DOHH2 (cell line): Measurements from ENCODE around the gene TRIM66.

ENCODE experiments used
- H3F3A ChIP-seq: fragments of 200-600 bp; sonication (generic), shearing (Covaris generic); 2 replicates; pipeline ENCODE4 v1.6.0; 2016; ENCODE audit warnings: antibody characterized with exemption, mild to moderate bottlenecking; ENCODE audit not compliant: control insufficient read depth, insufficient read depth
- H3K27ac ChIP-seq: fragments of 200-600 bp; sonication (generic); 2 replicates; pipeline ENCODE4 v1.5.1; 2014; ENCODE audit warnings: low read depth, mild to moderate bottlenecking, low read length, moderate library complexity
- H3K27me3 ChIP-seq: fragments of 200-600 bp; sonication (generic); 2 replicates; pipeline ENCODE4 v1.6.1; 2014; ENCODE audit warnings: mild to moderate bottlenecking, low read length, mixed read lengths; ENCODE audit not compliant: control insufficient read depth
- H3K36me3 ChIP-seq: fragments of 200-600 bp; sonication (generic); 2 replicates; pipeline ENCODE4 v1.6.1; 2014; ENCODE audit warnings: mild to moderate bottlenecking, low read length, moderate library complexity, mixed read lengths; ENCODE audit not compliant: control insufficient read depth
- H3K4me1 ChIP-seq: fragments of 200-600 bp; sonication (generic); 2 replicates; pipeline ENCODE4 v1.6.1; 2014; ENCODE audit warnings: mild to moderate bottlenecking, low read length, mixed read lengths; ENCODE audit not compliant: control insufficient read depth
- H3K4me2 ChIP-seq: fragments of 200-600 bp; sonication (generic); 2 replicates; pipeline ENCODE4 v1.6.0; 2014; ENCODE audit warnings: mild to moderate bottlenecking, low read length, moderate library complexity
- H3K4me3 ChIP-seq: fragments of 200-600 bp; sonication (generic); 2 replicates; pipeline ENCODE4 v1.5.1; 2014; ENCODE audit warnings: mild to moderate bottlenecking, low read length, mixed read lengths
- H3K79me2 ChIP-seq: fragments of 200-600 bp; sonication (generic); 2 replicates; pipeline ENCODE4 v1.6.1; 2014; ENCODE audit warnings: mild to moderate bottlenecking, low read length, mixed read lengths; ENCODE audit not compliant: control insufficient read depth
- H3K9me2 ChIP-seq: fragments of 200-600 bp; sonication (generic); replicated peaks from 2 replicates; pipeline ENCODE4 v1.6.1; 2014; ENCODE audit warnings: mild to moderate bottlenecking, low read length, mixed read lengths; ENCODE audit not compliant: control insufficient read depth
- H3K9me3 ChIP-seq: fragments of 200-600 bp; sonication (generic); 2 replicates; pipeline ENCODE4 v1.6.1; 2014; ENCODE audit warnings: antibody characterized with exemption, low read length, mixed read lengths; ENCODE audit not compliant: control insufficient read depth, insufficient read depth
- H4K20me1 ChIP-seq: fragments of 200-600 bp; sonication (generic); 2 replicates; pipeline ENCODE4 v1.6.0; 2014; ENCODE audit warnings: low read depth, mild to moderate bottlenecking, antibody characterized with exemption, low read length, moderate library complexity; ENCODE audit not compliant: control insufficient read depth, insufficient read depth
- EZH2phosphoT487 ChIP-seq: fragments of 200-600 bp; sonication (generic); IDR thresholded peaks from 2 replicates; pipeline ENCODE4 v1.6.1; 2017; ENCODE audit warnings: borderline replicate concordance, mild to moderate bottlenecking, antibody characterized with exemption, low read length, moderate library complexity, mixed read lengths
- TF ChIP-seq, protein P1 (sequence below): fragments of 200-600 bp; sonication (generic); IDR thresholded peaks from one replicate; pipeline ENCODE4 v1.5.1; 2014; ENCODE audit warnings: antibody characterized with exemption, mild to moderate bottlenecking, low read depth, low read length; ENCODE audit not compliant: poor library complexity, severe bottlenecking

Gene TRIM66

GRCh38 chr11:8638300-8638699, 44.2 kb downstream of the TRIM66 start:
- Histone ChIP-seq H3K4me3 (no peak overlapping the region), H3K9me3 (no peaks in the 10 kb centered on the region), H3K9me2 (no peaks in the 10 kb centered on the region), H3K27me3 (no peaks in the 10 kb centered on the region), H3K79me2 (no peaks in the 10 kb centered on the region), H3K4me2 (no peak overlapping the region), H3K27ac (no peak overlapping the region), H3K4me1 (no peaks in the 10 kb centered on the region), H3K36me3 (peaks cover 34% of the 10 kb centered on the region), H3F3A (no peaks in the 10 kb centered on the region), H4K20me1 (no peaks in the 10 kb centered on the region)
- TF ChIP-seq, protein P1, sequence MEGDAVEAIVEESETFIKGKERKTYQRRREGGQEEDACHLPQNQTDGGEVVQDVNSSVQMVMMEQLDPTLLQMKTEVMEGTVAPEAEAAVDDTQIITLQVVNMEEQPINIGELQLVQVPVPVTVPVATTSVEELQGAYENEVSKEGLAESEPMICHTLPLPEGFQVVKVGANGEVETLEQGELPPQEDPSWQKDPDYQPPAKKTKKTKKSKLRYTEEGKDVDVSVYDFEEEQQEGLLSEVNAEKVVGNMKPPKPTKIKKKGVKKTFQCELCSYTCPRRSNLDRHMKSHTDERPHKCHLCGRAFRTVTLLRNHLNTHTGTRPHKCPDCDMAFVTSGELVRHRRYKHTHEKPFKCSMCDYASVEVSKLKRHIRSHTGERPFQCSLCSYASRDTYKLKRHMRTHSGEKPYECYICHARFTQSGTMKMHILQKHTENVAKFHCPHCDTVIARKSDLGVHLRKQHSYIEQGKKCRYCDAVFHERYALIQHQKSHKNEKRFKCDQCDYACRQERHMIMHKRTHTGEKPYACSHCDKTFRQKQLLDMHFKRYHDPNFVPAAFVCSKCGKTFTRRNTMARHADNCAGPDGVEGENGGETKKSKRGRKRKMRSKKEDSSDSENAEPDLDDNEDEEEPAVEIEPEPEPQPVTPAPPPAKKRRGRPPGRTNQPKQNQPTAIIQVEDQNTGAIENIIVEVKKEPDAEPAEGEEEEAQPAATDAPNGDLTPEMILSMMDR = no peak
- TF ChIP-seq EZH2phosphoT487 = no peak

GRCh38 chr11:8636127-8636526, 46.3 kb downstream of the TRIM66 start:
- Histone ChIP-seq H3K4me1 (no peaks in the 10 kb centered on the region), H3K27ac (no peak overlapping the region), H3K4me2 (no peak overlapping the region), H3K9me2 (no peaks in the 10 kb centered on the region), H3K79me2 (no peaks in the 10 kb centered on the region), H3K36me3 (peaks cover 29% of the 10 kb centered on the region), H3K4me3 (no peak overlapping the region), H3F3A (no peaks in the 10 kb centered on the region), H3K27me3 (no peaks in the 10 kb centered on the region), H3K9me3 (no peaks in the 10 kb centered on the region), H4K20me1 (no peaks in the 10 kb centered on the region)
- no peak for TF ChIP-seq EZH2phosphoT487
- TF ChIP-seq, protein P1 = no peak

DNA sequence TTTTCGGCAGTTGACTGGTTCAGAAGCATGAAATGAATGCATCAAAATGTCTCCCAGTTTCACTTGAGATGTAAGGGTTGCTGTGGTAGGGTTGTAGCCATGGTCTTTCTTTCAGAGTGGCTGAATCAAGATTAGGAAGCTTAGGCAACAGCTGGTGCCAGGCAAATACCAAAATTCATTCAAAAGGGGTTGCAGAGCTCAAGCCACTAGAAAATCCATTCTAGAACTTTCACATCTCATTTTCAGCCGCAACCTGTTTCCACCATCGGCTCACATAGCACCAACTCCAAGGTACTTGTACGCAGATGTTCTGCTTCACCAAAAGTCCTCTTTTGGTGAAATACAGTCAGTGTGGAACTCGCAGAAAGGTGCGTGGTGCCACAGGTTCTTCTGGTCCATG, 48.0 kb downstream of the TRIM66 start:
- H3K9me3 ChIP-seq = no peaks in the 10 kb centered on the region
- H3F3A ChIP-seq = no peaks in the 10 kb centered on the region
- TF ChIP-seq, protein P1 = no peak
- TF ChIP-seq EZH2phosphoT487 = no peak
- H3K4me2 ChIP-seq = no peak overlapping the region
- H3K4me1 ChIP-seq = no peaks in the 10 kb centered on the region
- H3K27ac ChIP-seq = no peak overlapping the region
- H4K20me1 ChIP-seq = no peaks in the 10 kb centered on the region
- peaks cover 19% of the 10 kb centered on the region; the same call in 1 of the 2 replicates for H3K36me3 ChIP-seq
- H3K27me3 ChIP-seq = no peaks in the 10 kb centered on the region
- no peaks in the 10 kb centered on the region for H3K9me2 ChIP-seq
- H3K4me3 ChIP-seq = no peak overlapping the region
- H3K79me2 ChIP-seq = no peaks in the 10 kb centered on the region
